Prostate gland (tissue), 2 donors: Measurements from ENCODE around the gene RARB. TPM values are rescaled to one million over a fixed set of nuclear protein-coding genes. Genes with fewer than 3 reads are reported as not detected.

ENCODE experiments used
- DNase-seq: peaks from one replicate; pipeline ENCODE4 v3.0.0-alpha.2; 2019; ENCODE audit warnings: low spot score
- H3K27ac ChIP-seq, 2 donors: fragments of 200-600 bp; sonication (generic); 2 replicates each; pipeline ENCODE4 v1.5.1; 2017 to 2019
- H3K27me3 ChIP-seq: fragments of 200-600 bp; sonication (generic); replicated peaks from 2 replicates; pipeline ENCODE4 v1.5.1; 2019; ENCODE audit not compliant: insufficient read depth
- H3K36me3 ChIP-seq, 2 donors: fragments of 200-600 bp; sonication (generic); 1 replicate in 1 of 2; 2 replicates in 1 of 2; pipeline versions ENCODE4 v1.5.1 to v1.8.1; 2017 to 2019
- H3K4me1 ChIP-seq: fragments of 200-600 bp; sonication (generic); replicated peaks from 2 replicates; pipeline ENCODE4 v1.5.1; 2019
- H3K4me3 ChIP-seq, 2 donors: fragments of 200-600 bp; sonication (generic); 2 replicates each; pipeline ENCODE4 v1.5.1; 2017 to 2019
- H3K9me3 ChIP-seq: fragments of 200-600 bp; sonication (generic); 2 replicates; pipeline ENCODE4 v1.5.1; 2017
- POLR2A ChIP-seq: fragments of 450-650 bp; IDR thresholded peaks from one replicate; pipeline ENCODE4 v1.6.1; 2016; ENCODE audit warnings: antibody characterized with exemption, mild to moderate bottlenecking
- POLR2AphosphoS5 ChIP-seq: sonication (generic); formaldehyde crosslinking; IDR thresholded peaks from one replicate; pipeline ENCODE4 v1.6.1; 2017; ENCODE audit warnings: antibody characterized with exemption
- WGBS: methylation state at CpG from one replicate; pipeline ENCODE4 v1.1.5; 2018; 5-methylcytosine and 5-hydroxymethylcytosine counted together
- intact Hi-C: fragments of 100-400 bp; cut with DNase I; formaldehyde crosslinking; loops from one replicate; pipeline ENCODE4 v1.14.2; 2022
- total RNA-seq, 2 donors: library from RNA; depleted of rRNA; stranded (reverse); fragments of >200 nt; gene quantifications; one replicate each; pipeline ENCODE4 v1.1.0, GENCODE V29; 2016
- TF ChIP-seq, protein P1 (sequence below), 4 experiments: fragments of 200-600 bp in 2 of 4; fragments of 450-650 bp in 2 of 4; sonication (generic) in 2 of 4; IDR thresholded peaks; 1 replicate in 3 of 4; 2 replicates in 1 of 4; pipeline ENCODE4 v1.5.1; 2016 to 2019; ENCODE audit warnings: antibody characterized with exemption in 4 of 4, mild to moderate bottlenecking in 2 of 4, moderate library complexity in 2 of 4

RARB gene
- total RNA-seq, 2 donors from 2014 or later, result 4.4 to 17.2 TPM

GRCh38 chr3:25396686-25397085 lies 31.4 kb upstream of the RARB start:
- H3K27me3 ChIP-seq, result no peaks in the 10 kb centered on the region
- no peak overlapping the region for H3K27ac ChIP-seq
- H3K4me1 ChIP-seq, result no peaks in the 10 kb centered on the region
- WGBS, result 99% methylated on average over 4 of the region's 4 CpGs
- H3K9me3 ChIP-seq, result peaks cover 6% of the 10 kb centered on the region
- intact Hi-C loops, result no loop called here
- no peak for DNase-seq
- no peak overlapping the region for H3K4me3 ChIP-seq
- TF ChIP-seq, protein P1, sequence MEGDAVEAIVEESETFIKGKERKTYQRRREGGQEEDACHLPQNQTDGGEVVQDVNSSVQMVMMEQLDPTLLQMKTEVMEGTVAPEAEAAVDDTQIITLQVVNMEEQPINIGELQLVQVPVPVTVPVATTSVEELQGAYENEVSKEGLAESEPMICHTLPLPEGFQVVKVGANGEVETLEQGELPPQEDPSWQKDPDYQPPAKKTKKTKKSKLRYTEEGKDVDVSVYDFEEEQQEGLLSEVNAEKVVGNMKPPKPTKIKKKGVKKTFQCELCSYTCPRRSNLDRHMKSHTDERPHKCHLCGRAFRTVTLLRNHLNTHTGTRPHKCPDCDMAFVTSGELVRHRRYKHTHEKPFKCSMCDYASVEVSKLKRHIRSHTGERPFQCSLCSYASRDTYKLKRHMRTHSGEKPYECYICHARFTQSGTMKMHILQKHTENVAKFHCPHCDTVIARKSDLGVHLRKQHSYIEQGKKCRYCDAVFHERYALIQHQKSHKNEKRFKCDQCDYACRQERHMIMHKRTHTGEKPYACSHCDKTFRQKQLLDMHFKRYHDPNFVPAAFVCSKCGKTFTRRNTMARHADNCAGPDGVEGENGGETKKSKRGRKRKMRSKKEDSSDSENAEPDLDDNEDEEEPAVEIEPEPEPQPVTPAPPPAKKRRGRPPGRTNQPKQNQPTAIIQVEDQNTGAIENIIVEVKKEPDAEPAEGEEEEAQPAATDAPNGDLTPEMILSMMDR (IDR thresholded peaks at IDR 0.05), result no peak
- no peak for TF ChIP-seq POLR2A
- TF ChIP-seq POLR2AphosphoS5, result no peak
- no peaks in the 10 kb centered on the region for H3K36me3 ChIP-seq

GRCh38 chr3:25397150-25397549 lies 30.9 kb upstream of the RARB start:
- no peak for DNase-seq
- Histone ChIP-seq H3K4me3 (no peak overlapping the region), H3K27ac (no peak overlapping the region), H3K9me3 (peaks cover 6% of the 10 kb centered on the region), H3K36me3 (no peaks in the 10 kb centered on the region), H3K4me1 (no peaks in the 10 kb centered on the region), H3K27me3 (no peaks in the 10 kb centered on the region)
- TF ChIP-seq, protein P1 (IDR thresholded peaks at IDR 0.05), result no peak
- TF ChIP-seq POLR2AphosphoS5 (no peak), POLR2A (no peak)
- intact Hi-C loops, result no loop called here
- WGBS, result 63% methylated on average over 2 of the region's 2 CpGs

- no peaks in the 10 kb centered on the region for H3K9me3 ChIP-seq
- no peaks in the 10 kb centered on the region for H3K27me3 ChIP-seq
Measured at GRCh38 chr3:25400587-25400986, 27.5 kb upstream of the RARB start.

DNA sequence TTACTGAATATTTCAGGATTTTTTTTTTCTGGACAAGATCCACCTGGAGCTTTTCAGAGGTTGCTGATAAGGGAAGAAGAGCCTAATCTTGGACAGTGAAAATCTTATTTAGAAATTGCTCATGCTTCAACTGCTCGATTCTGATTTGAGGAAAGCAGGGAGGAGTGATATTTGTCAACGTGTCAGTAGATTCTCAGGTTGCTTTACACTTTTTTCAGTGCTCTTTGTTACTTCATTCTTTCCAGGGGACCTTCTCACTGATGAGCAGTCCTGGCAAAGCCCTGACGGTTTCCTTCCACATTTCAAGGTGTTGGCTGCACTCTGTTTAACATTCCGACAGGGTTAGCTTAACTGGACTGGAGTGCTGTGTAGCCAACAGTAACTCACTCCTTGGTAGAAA lies 24.1 kb upstream of the RARB start:
- no peaks in the 10 kb centered on the region for H3K9me3 ChIP-seq
- no peaks in the 10 kb centered on the region for H3K4me1 ChIP-seq
- H3K36me3 ChIP-seq, result no peaks in the 10 kb centered on the region
- TF ChIP-seq, protein P1 (IDR thresholded peaks at IDR 0.05), result no peak
- TF ChIP-seq POLR2AphosphoS5, result no peak
- intact Hi-C loops, result no loop called here
- DNase-seq, result no peak
- H3K27me3 ChIP-seq, result no peaks in the 10 kb centered on the region
- no peak overlapping the region for H3K4me3 ChIP-seq
- WGBS, result 69% methylated on average over 4 of the region's 4 CpGs
- no peak overlapping the region for H3K27ac ChIP-seq

More at GRCh38 chr3:25400587-25400986, 27.5 kb upstream of the RARB start:
- no peak for TF ChIP-seq POLR2AphosphoS5
- TF ChIP-seq POLR2A, result no peak
- TF ChIP-seq, protein P1 (IDR thresholded peaks at IDR 0.05), result no peak
- DNase-seq, result no peak
- Histone ChIP-seq H3K4me1 (no peaks in the 10 kb centered on the region), H3K27ac (no peak overlapping the region), H3K36me3 (no peaks in the 10 kb centered on the region), H3K4me3 (no peak overlapping the region)
- 6% methylated on average over 1 of the region's 1 CpG for WGBS
- intact Hi-C loops, result no loop called here

DNA sequence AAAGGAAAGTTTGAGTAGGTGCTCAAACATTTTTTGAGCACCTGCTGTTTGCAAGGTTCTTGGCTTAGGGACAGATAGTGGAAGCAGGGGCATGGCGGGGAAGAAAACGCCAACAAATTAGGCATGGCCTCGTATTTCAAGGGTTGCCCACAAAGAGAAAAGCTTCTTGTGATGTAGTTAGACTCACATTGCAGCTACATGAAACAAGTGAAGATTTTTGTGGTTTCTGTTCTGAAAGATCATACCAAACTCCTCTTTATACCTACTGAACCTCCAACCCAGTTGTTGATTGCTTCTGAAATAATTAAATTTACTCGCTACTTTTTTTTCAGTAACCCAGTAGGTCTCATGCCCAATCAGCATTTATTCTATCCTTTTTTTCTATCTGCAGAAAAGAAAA lies 23.5 kb upstream of the RARB start:
- 97% methylated on average over 4 of the region's 4 CpGs for WGBS
- no peak for DNase-seq
- intact Hi-C loops, result no loop called here
- no peaks in the 10 kb centered on the region for H3K36me3 ChIP-seq
- H3K4me1 ChIP-seq, result no peaks in the 10 kb centered on the region
- H3K4me3 ChIP-seq, result no peak overlapping the region
- no peak overlapping the region for H3K27ac ChIP-seq
- no peaks in the 10 kb centered on the region for H3K9me3 ChIP-seq
- H3K27me3 ChIP-seq, result no peaks in the 10 kb centered on the region
- TF ChIP-seq POLR2A, result no peak
- TF ChIP-seq, protein P1 (IDR thresholded peaks at IDR 0.05), result no peak
- no peak for TF ChIP-seq POLR2AphosphoS5
